Stimulated activated memory B cell treated with anti-CD40 and anti-IgM and Interleukin-4, amounts not matched to agents 10 μg/mL and 1 μg/mL and 100 μg/mL, for 72 hours (primary cell): ENCODE measurements around the gene HIVEP3.

Source experiments
- ATAC-seq: fragments of 150-1000 bp; cut with Tn5 transposase; 2 replicates; pipeline ENCODE4 v1.10.0; 2021
- H3K27ac Mint-ChIP-seq: one replicate; pipeline ENCODE4 v1.8.0; 2022; ENCODE audit warnings: mild to moderate bottlenecking, mixed read lengths
- H3K27me3 Mint-ChIP-seq: one replicate; pipeline ENCODE4 v1.8.0; 2022; ENCODE audit warnings: mixed read lengths
- H3K36me3 Mint-ChIP-seq: one replicate; pipeline ENCODE4 v1.8.0; 2022; ENCODE audit warnings: mixed read lengths
- H3K4me1 Mint-ChIP-seq: one replicate; pipeline ENCODE4 v1.8.0; 2022; ENCODE audit warnings: mixed read lengths
- H3K4me3 Mint-ChIP-seq: one replicate; pipeline ENCODE4 v1.8.0; 2022; ENCODE audit warnings: mild to moderate bottlenecking, moderate library complexity, mixed read lengths
- H3K9me3 Mint-ChIP-seq: one replicate; pipeline ENCODE4 v1.8.0; 2022; ENCODE audit warnings: mixed read lengths

Gene HIVEP3

DNA sequence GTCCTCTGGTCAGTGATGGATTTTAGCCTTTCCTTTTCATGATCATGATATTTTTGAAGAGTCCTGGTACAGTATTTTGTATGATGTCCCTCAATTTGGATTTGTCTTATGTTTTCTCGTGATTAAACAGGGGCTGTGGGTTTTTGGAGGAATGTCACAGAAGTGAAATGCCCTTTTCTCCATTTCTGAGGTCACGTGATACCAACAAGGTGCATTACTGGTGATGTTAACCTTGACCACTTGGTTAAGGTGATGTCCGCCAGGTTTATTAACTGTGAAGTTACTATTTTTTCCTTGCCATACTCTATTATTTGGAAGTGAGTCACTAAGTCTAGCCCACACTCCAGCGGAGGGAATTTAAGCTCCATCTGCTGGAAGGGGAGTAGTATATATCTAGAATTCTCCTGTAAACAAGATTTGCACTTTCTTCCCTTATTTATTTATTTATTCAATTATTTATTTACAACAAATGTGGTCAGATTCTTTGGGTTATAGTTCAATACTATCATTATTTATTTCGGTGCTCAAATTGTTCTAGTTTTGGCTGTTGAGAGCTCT lies 123.4 kb downstream of the HIVEP3 start:
- ATAC-seq, result no peak
- Mint-ChIP-seq H3K36me3 (no peaks in the 10 kb centered on the region), H3K4me3 (no peak overlapping the region), H3K4me1 (peaks cover 44% of the 10 kb centered on the region), H3K9me3 (no peaks in the 10 kb centered on the region), H3K27me3 (no peaks in the 10 kb centered on the region), H3K27ac (peak overlapping the region; percentile 51)

DNA sequence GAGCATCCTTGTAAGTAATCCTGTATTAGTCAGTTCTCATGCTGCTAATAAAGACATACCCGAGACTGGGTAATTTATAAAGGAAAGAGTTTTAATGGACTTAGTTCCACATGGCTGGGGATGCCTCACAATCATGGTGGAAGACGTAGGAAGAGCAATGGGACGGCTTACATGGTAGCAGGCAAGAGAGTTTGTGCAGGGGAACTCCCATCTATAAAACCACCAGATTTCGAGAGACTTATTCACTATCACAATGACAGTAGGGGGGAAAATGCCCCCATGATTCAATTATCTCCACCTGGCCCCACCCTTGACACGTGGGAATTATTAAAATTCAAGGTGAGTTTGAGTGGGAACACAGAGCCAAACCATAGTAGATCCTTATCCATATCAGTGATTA lies 124.7 kb downstream of the HIVEP3 start:
- H3K36me3 Mint-ChIP-seq, result no peaks in the 10 kb centered on the region
- no peaks in the 10 kb centered on the region for H3K9me3 Mint-ChIP-seq
- H3K27ac Mint-ChIP-seq, result no peak overlapping the region
- no peak overlapping the region for H3K4me3 Mint-ChIP-seq
- ATAC-seq, result no peak
- no peaks in the 10 kb centered on the region for H3K27me3 Mint-ChIP-seq
- H3K4me1 Mint-ChIP-seq, result peaks cover 32% of the 10 kb centered on the region

GRCh38 chr1:41792485-41792770 lies 126.3 kb downstream of the HIVEP3 start:
- peaks cover 29% of the 10 kb centered on the region for H3K4me1 Mint-ChIP-seq
- H3K27ac Mint-ChIP-seq, result peak overlapping the region; percentile 64
- no peaks in the 10 kb centered on the region for H3K36me3 Mint-ChIP-seq
- H3K27me3 Mint-ChIP-seq, result no peaks in the 10 kb centered on the region
- ATAC-seq, result no peak
- H3K9me3 Mint-ChIP-seq, result no peaks in the 10 kb centered on the region
- H3K4me3 Mint-ChIP-seq, result no peak overlapping the region

DNA sequence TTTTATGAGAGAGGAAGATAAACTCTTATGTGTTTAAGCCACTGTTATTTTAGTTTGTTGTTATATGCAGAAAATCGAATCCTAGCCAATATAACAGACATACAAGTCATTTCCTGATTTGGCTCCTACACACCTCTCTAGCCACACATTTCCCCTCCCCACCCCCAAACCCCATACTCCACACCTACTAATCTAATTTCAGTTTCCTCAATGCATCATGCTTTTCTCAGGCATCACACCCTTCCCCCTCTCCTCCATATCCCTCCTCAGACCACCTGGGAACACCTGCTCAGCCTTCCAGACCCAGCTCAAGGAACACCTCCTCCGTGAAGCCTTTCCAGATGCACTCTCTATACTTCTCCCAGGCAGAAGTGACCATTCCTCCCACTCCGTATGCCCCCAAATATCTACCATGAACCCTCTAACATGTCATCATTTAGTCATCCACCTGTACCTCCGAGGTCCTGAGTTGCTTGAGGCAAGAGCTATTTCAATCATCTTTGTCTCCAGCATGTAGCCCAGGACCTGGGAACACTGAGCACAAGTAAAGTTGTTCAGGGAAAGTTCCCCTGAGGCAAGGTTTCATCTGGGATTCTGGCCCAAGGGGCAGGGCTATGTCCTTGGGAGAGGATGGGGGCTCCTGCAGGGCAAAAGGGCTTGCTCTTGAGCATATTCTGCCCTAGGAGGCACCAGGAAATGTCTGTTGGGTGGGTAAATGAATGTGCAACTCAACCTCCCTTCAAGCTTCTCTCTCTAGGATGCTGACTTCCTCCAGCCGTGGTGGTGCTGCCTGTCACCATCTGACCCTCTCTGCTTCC lies 126.8 kb downstream of the HIVEP3 start:
- no peaks in the 10 kb centered on the region for H3K36me3 Mint-ChIP-seq
- H3K9me3 Mint-ChIP-seq, result no peaks in the 10 kb centered on the region
- H3K27me3 Mint-ChIP-seq, result no peaks in the 10 kb centered on the region
- ATAC-seq, result no peak
- peak overlapping the region; percentile 64 for H3K27ac Mint-ChIP-seq
- H3K4me1 Mint-ChIP-seq, result peaks cover 29% of the 10 kb centered on the region
- no peak overlapping the region for H3K4me3 Mint-ChIP-seq

GRCh38 chr1:41790351-41790750 lies 128.4 kb downstream of the HIVEP3 start:
- Mint-ChIP-seq H3K9me3 (no peaks in the 10 kb centered on the region), H3K4me1 (peaks cover 29% of the 10 kb centered on the region), H3K27ac (no peak overlapping the region), H3K4me3 (no peak overlapping the region), H3K36me3 (no peaks in the 10 kb centered on the region), H3K27me3 (no peaks in the 10 kb centered on the region)
- ATAC-seq, result no peak

DNA sequence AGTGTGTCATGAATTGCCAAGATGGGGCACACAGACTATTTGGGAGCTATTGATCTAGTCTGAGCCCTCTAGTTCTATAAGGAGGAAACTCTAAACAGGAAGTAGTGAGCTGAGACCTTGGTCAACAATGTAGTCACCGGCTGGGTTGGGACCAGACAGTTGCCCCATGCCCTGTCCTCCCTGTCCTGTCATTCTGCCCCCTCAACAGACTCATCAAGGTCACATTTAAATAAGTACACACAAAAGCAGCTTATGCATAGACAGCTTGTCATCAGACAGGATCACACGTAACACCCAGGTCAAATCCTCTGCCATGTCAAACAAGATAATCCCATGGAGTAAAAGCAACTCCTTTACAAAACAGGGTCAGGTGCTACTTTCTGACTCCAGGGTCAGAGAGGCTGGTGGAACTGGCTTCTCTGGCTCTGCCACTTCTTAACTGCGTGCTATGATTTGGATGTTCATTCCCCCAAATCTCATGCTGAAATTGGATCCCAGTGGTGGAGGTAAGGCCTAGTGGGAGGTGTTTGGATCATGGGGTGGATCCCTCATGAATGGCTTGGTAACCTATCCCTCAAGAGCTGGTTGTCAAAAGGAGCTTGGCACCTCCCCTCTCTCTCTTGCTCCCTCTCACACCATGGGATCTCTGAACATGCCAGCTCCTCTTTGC lies 128.9 kb downstream of the HIVEP3 start:
- Mint-ChIP-seq H3K4me1 (peaks cover 34% of the 10 kb centered on the region), H3K36me3 (no peaks in the 10 kb centered on the region), H3K9me3 (no peaks in the 10 kb centered on the region), H3K27me3 (no peaks in the 10 kb centered on the region), H3K27ac (no peak overlapping the region), H3K4me3 (no peak overlapping the region)
- no peak for ATAC-seq

- no peak for ATAC-seq
- no peaks in the 10 kb centered on the region for H3K27me3 Mint-ChIP-seq
- H3K9me3 Mint-ChIP-seq, result no peaks in the 10 kb centered on the region
- peaks cover 35% of the 10 kb centered on the region for H3K4me1 Mint-ChIP-seq
- H3K27ac Mint-ChIP-seq, result no peak overlapping the region
- no peak overlapping the region for H3K4me3 Mint-ChIP-seq
- H3K36me3 Mint-ChIP-seq, result no peaks in the 10 kb centered on the region
Observed at GRCh38 chr1:41788427-41788826, 130.3 kb downstream of the HIVEP3 start.

DNA sequence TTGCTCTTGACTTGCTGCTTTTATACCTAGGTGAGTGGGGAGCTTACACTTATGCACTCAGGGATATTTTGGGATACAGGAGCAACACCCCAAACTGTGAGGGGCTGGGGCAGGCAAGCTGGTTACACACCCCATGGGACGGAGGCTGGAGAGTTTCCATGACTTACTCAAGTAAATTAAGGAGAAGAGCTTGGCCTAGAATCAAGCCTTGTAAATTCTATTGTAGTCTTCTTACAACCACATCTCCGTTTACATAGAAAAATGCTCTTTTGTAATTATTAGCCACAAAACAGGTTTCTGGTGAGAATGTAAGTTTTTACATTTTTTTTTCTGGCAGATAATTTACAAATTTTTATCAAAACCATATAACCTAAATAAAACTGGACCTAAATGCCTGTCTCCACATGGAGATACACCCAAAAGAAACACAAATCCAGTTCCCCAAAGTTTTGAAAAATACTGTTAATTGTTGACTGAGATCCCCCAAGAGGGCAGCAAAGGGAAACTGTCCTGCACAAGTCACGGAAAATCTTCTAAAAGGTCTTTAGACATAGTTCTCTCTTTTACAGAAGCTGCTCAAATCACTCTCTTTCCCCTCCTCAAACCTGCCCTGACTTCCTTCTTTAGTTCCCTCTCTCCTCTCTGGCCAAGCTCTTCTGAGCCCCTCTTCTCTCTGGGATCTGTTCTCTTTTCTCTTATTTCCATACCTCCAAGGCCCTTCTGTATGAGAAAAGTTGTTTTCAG lies 134.0 kb downstream of the HIVEP3 start:
- no peaks in the 10 kb centered on the region for H3K36me3 Mint-ChIP-seq
- peak overlapping the region; percentile 6 for H3K27ac Mint-ChIP-seq
- H3K9me3 Mint-ChIP-seq, result no peaks in the 10 kb centered on the region
- ATAC-seq, result no peak
- no peak overlapping the region for H3K4me3 Mint-ChIP-seq
- H3K27me3 Mint-ChIP-seq, result no peaks in the 10 kb centered on the region
- H3K4me1 Mint-ChIP-seq, result peaks cover 21% of the 10 kb centered on the region

- Mint-ChIP-seq H3K27me3 (no peaks in the 10 kb centered on the region), H3K4me1 (peaks cover 21% of the 10 kb centered on the region), H3K4me3 (no peak overlapping the region)
Observed at GRCh38 chr1:41783189-41783639, 135.5 kb downstream of the HIVEP3 start.

DNA sequence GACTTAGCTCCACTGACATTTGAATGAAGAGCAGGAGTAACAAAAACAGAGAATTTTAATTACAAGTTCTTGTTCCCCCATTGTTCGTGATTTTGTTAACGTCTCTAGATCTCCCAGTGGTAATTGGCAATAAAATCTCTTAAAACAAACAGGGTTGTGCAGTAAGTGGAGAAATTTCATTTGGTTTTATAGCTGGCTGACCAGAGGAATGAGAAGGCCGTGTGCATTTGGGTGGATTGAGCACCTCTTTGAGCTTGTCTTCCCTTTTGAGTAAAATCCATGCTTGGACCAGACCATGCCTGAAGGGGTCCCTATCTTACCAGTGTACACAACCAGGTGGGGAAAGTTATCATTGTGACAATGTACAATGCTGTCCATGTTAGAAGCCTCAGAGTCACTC lies 137.8 kb downstream of the HIVEP3 start:
- Mint-ChIP-seq H3K4me1 (peaks cover 21% of the 10 kb centered on the region), H3K36me3 (no peaks in the 10 kb centered on the region), H3K4me3 (no peak overlapping the region), H3K27me3 (no peaks in the 10 kb centered on the region), H3K9me3 (no peaks in the 10 kb centered on the region), H3K27ac (no peak overlapping the region)
- ATAC-seq, result no peak

More at GRCh38 chr1:41783189-41783639, 135.5 kb downstream of the HIVEP3 start:
- Mint-ChIP-seq H3K9me3 (no peaks in the 10 kb centered on the region), H3K36me3 (no peaks in the 10 kb centered on the region), H3K27ac (peak overlapping the region; percentile 6)
- no peak for ATAC-seq

GRCh38 chr1:41780322-41780721 lies 138.4 kb downstream of the HIVEP3 start:
- Mint-ChIP-seq H3K4me1 (peaks cover 21% of the 10 kb centered on the region), H3K27me3 (no peaks in the 10 kb centered on the region), H3K27ac (no peak overlapping the region), H3K36me3 (no peaks in the 10 kb centered on the region), H3K9me3 (no peaks in the 10 kb centered on the region), H3K4me3 (no peak overlapping the region)
- ATAC-seq, result no peak

DNA sequence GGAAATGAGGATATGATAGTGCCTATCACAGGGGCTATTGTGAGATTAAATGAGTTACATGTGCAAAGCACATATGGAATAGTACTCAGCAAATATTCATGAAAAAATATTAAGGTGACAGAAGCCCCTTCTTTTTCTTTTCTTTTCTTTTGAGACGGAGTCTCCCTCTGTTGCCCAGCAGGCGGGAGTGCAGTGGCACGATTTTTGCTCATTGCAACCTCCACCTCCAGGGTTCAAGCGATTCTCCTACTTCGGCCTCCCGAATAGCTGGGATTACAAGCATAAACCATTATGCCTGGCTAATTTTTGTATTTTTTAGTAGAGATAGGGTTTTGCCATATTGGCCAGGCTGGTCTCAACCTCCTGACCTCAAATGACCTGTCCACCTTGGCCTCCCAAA lies 139.4 kb downstream of the HIVEP3 start:
- Mint-ChIP-seq H3K4me3 (no peak overlapping the region), H3K9me3 (no peaks in the 10 kb centered on the region), H3K27ac (no peak overlapping the region), H3K36me3 (no peaks in the 10 kb centered on the region), H3K27me3 (no peaks in the 10 kb centered on the region), H3K4me1 (peaks cover 14% of the 10 kb centered on the region)
- ATAC-seq, result no peak

GRCh38 chr1:41777695-41778094 lies 141.0 kb downstream of the HIVEP3 start:
- no peak for ATAC-seq
- no peak overlapping the region for H3K27ac Mint-ChIP-seq
- no peaks in the 10 kb centered on the region for H3K27me3 Mint-ChIP-seq
- H3K9me3 Mint-ChIP-seq, result no peaks in the 10 kb centered on the region
- H3K36me3 Mint-ChIP-seq, result no peaks in the 10 kb centered on the region
- H3K4me1 Mint-ChIP-seq, result peaks cover 1% of the 10 kb centered on the region
- no peak overlapping the region for H3K4me3 Mint-ChIP-seq

GRCh38 chr1:41776891-41777441 lies 141.8 kb downstream of the HIVEP3 start:
- Mint-ChIP-seq H3K4me1 (no peaks in the 10 kb centered on the region), H3K27me3 (no peaks in the 10 kb centered on the region)

DNA sequence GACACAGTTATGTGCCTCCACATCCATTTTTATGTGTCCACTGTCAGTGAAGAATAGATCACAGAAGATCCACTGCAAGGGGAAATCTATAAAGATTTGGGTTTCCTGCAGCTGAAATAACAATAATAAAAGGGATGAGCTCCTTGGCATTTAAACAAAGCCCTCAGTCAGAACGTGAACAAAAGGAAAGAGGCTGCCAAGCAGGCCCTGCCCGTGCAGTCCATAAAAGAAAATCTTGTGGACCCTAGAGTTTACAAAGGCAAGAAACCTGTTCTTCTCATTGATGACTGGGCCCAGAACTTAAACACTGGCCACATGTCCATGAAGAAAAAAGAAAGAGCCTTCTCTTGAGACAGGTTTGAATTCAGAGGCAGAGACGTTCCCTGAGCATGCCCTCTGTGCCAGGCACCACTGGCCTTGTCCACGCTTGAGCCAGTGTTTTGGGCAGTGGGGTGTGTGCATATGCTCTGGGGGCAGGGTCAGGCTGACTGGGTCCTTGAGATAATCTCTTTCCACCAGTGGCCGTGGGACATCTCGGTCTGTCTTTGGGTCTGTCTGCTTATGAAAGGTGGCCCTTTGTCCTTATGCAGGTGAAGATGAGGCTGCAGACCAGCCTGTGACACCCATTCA lies 142.7 kb downstream of the HIVEP3 start:
- Mint-ChIP-seq H3K4me3 (no peak overlapping the region), H3K4me1 (no peaks in the 10 kb centered on the region), H3K27me3 (no peaks in the 10 kb centered on the region), H3K9me3 (no peaks in the 10 kb centered on the region), H3K27ac (no peak overlapping the region), H3K36me3 (no peaks in the 10 kb centered on the region)
- ATAC-seq, result no peak

More at GRCh38 chr1:41776891-41777441, 141.8 kb downstream of the HIVEP3 start:
- no peak overlapping the region for H3K4me3 Mint-ChIP-seq
- ATAC-seq, result no peak
- H3K27ac Mint-ChIP-seq, result no peak overlapping the region
- no peaks in the 10 kb centered on the region for H3K36me3 Mint-ChIP-seq
- H3K9me3 Mint-ChIP-seq, result no peaks in the 10 kb centered on the region
